NCI-H69 (cell line): Measurements from ENCODE around the gene DENND1A.
"Not testable (repeated sequence)": the region's sequence is repeated elsewhere in the genome, so short reads cannot be mapped to it uniquely, and the experiment has no call there.

Experiments
- DNase-seq: peaks from one replicate; lab custom pipeline; 2025; lab: John Stamatoyannopoulos, UW

The DENND1A gene

DNA sequence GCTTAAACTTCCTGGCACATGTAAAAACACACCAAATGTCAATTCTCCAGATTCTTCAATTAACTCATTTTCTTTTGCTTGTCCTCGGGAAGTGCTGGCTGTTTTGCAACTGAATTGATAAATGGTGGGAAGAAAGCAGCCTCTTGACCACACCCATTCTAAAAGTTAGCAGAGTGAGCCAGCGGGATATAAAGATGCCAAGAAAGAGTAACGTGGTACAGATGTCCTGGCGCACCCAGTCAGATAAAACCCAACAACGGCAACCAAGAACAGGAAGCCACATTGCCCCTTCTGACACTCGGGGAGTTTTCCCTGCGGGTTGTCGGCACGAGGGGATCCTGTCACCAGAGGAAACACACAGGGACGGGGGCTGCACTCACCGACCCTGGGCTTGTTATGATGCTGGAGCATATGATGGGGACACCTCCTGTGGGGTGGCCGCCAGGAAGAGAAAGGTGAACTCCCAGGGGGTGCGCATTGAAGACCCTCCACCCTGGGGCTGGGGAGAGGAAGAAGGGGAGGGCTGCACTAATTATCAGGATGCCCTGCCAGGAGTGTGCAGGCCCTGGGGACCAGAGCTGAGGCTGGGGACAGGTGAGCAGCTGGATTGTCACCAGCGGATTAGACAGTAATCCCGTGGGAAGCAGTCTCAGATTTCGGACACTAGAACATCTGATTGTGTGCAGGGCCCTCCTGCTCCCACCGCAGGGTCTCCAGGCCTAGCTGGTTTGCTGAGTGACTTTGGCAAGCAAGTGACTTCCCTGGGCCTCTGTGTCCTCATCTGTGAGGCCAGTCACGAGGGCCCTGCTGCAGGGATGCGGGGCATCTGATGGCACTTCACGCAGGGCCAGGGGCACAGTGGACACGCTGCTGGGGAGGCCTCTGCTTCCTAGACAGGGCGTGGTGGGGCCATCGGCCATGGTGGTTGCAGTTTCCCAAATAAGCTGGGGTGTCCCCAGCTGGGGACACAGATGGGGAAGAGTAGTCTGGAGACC lies 514.7 kb downstream of the DENND1A start:
- DNase-seq = no peak

DNA sequence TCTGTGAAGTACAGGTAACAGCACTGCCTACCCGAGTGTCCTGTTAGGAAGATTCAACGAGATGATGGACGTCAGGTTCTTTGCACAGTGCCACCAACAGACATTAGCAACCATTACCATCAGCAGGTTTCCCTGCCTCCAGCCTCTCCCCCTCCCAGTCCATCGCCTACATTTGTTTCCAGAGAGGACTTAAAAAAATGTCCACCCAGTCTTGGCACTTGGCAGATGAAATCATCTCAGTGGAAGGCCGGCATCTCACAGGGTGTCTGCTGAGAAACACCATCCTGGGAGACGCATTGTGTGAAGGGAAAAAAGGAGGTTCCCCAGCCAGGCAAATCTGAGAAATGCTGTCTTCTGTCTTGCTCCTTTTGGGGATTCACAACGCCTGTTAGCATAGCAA lies 515.7 kb downstream of the DENND1A start:
- no peak for DNase-seq

DNA sequence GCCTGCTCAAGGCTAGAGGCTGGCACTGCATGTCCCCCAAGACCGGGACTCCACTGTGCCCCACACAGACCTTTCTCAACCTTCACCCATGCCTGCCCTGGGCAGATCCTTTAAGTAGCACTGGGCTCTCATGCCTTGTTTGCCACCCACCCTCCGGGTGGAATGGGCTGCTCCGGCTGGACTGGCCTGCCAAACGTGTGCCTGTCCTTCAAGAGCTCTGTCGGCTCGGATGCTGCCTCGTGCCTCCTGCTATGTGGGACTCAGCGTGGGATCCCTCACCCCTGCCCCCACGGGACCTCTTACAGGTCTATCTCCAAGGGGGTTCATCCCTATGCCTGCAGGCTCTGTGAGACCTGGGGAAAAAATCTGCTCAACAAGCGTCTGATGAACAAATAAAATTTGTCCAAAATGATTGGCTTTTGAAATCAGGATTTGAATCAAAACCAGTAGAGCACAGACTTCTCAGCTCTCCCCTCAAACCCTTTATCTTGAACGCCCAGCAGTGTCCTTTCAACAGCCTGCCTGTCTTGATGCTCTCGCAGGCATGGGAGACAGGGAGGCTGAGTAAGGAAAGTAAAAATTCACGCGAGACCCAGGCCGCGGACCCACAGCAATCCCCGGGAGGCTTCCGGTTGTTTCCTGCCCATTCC lies 517.6 kb downstream of the DENND1A start:
- DNase-seq = no peak

DNA sequence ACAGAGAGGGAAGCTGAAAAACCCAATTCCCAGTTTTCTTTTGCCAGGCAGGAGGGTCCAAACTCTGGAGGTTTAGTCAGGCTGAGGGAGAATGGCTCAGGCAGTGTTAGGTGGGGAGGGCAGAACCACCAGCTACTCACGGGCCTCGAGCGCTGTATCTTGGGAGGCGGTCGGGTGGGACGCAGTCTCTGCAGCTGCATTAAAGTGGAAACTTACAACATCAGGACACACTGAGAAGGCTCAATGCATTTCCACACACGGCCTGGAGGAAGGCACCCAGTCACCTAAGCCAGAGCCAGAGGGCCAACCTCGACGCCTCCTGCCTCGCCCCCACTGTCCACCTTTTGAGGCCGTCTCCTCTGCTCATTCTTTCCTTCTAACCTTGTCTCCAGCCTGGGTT lies 518.3 kb downstream of the DENND1A start:
- no peak for DNase-seq

DNA sequence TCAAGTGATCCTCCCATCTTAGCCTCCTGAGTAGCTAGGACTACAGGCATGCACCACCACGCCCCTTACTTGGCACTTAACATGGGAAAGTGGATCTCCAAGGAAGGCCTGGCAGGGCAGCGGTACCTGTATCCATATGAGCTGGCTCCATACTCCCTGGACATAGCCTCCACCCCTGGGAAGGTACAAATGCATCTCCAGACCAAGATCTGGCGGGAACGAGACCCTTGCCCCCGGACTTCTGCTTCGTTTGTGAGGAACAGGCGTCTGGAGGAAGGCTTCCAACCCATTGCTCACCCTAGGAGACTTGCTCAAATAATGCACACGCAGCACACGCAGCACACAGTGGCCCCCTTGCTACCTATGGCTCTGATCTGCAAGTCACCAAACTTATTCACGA lies 518.7 kb downstream of the DENND1A start:
- DNase-seq = no peak

DNA sequence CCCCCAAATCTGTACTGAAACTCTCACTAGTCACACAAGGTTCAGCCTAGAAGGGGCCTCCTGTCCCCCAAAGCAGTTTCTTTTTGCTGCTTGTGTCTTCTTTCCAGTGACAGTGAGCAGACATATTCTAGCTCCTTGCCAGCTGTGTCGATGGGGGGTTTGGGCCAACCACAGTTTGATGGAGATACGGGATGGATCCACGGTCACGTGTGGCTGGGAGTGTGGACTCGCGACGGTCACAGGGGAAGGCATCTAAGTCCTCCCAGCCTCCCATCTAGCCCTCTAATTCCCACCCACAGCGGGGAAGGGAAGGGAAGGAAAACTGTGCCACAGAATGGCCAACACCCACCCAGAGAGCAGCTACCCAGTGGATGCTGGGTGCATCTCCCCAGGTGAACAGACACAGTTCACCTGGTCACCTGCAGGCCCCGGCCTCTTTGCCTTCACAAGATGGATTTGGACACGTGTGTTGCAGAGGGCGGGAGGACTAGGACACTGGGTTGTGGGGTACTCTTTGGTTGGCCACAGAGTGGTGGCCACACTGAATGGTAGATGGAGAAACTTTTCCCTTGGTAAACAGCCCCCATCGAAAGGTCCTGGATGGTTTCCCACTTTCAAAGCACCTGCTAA lies 519.5 kb downstream of the DENND1A start:
- DNase-seq = no peak

DNA sequence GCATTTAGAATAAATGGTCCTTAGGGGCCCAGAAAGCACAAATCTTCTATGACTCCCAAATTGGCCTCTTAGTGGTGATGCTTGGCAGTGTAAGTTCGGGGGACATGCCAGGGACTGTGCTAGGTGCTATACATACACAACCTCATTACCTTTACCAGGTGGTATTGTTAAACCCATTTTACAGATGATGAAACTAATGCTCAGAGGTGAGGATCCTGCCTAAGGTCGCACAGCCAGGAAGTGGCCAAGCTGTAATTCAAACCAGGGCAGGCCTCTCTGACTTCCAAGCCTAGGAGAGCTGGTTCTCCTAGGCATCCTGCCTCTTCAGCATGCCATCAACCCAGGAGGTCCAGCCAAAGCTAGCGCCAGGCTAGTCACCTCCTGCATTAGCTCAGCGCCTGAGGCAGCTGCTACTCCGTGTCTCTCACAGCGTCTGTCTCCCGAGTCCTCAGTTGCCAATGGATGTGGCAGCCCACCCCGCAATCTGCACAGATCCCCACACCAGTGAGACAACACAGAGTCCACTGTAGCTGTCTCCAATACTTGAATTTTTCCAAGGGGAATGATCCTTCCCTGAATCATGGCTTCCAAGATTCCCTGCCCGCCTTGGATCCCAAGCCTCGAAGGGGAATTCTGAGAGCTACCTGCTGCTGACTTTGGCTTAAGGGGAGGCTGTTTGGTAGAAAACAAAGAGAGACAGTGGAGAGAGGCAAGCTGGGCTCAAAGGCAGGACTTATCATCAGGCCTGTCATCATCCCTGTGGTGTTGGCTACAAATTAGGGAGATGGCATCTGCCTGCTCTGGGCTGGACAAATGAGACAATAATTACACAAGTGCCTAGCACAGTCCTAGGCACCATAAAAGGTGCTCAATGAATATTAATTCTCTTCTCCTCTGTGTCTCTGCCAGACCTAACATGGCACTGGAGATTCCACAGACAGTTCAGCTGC lies 521.3 kb downstream of the DENND1A start:
- peak; percentile 49 for DNase-seq

DNA sequence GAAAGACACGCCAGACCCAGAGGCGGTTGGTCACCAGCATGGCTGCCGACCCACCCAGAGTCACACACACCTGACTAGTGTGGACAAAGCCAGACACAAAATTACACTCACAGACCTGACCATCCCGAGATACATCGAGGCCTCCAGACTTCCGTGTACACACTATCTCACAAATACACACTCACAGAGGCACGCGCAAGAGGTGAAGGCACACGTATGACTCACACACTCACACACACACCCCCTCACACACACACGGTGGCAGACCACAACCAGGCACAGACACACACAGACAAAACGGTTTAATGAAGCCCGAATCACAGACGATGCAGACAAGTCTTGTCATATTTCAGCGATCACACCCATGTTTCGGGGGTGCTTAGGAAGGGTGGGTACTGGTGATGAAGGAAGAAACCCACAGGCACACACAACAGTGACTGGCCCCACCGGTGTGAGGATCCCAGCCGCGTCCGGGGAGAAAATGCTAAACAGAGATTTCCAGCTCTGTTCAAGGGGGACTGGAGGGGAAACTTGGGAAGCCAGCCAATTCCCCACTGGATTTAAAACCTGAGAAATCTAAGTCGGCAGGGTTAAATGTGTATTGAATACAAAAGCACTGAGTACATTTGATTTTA lies 522.6 kb downstream of the DENND1A start:
- peak; percentile 38 for DNase-seq

DNA sequence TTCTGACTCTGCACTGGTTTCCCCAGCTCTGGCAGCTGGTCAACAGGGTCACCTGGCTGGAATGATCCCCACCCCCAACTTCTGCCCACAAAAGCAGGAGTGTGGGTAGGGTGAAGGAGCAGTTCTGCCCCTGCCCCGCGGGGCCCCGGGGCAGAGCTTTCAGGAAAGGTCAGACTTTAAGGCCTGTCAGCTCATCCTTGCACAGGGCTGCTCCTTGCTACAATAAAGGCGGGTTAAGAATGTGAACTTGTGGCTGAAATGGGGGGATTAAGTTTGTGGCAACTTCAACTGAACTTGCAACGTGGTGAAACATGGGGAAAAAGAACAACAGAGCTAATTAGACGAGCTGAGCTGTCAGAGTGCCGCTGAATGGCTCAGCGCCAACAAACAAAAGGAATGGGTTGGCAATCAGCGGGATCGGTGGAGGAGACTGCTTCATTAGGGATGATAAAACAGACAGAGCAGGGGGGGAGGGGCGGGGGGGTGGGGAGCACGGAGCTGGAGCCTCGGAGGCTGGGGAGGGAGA lies 523.2 kb downstream of the DENND1A start:
- peak; percentile 92 for DNase-seq

DNA sequence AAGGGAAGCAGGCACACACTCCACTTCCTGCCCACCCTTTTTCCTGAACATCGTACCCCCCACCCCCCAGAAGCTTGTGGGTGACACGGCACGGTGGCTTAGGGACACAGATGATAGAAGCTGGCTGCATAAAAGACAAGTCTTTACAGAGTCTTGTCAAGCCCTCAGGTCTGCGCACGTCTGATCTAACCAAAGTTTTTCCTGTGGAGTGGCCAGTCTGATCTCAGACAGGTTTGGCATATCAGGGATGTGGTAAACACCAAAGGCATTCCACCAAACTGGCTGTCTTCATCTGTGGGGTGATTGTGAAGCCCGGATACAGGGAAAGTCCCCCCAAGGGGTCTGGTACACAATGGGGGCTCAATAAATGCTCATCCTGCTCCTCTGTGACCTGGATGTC lies 523.9 kb downstream of the DENND1A start:
- DNase-seq = no peak

DNA sequence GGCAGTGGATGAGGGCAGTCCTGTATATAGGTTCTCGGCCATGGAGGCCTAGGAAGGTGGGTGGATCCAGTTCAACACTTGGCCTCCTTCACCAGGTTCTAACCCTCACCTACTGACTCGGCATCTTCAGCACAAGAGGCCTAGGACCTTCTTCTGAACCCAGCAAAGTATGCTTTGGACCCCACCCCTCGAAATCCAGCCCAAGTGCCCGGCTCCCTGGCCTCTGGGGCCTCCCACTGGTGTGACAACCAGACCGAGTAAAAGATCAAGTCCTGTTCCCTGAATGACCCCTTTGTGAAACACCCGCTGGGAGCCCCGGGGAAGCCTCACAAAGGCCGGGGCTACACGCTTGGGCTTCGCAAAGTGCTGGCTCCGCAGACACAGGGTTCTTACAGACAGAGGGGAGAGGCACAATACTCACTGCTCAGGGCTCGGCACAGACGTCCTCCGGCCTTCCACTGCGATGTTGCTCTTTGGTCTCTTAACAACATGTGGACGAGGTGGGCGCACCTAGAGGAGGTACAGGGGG lies 526.9 kb downstream of the DENND1A start:
- no peak for DNase-seq

DNA sequence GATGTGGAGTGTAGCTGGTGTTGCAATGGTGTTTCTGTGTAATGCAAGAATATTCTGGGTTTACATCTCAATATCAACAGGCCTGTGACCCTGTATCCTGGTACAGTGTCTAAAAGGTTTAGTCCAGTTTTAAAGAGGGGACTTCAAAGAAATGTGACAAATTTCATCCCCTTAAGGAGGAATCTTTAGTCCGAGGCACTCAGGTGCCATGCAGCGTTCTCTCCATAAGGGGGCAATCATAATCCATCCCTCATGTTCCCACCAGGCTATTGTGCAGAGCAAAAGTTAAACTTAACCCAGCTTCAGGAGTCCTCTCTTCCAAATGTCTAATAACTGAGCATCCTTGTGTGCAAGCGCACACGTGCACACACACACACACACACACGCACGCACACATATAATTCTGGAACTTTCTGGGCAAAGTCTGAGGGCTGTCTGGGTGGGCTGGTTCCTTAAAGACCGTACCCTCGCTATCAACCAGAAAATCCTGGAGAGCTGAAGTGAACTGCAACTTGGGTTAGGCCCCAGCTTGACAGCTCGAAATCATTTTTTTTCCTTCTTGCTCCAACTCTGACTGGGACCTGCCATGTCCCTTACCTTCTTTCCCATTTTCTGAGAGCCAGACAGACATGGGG lies 527.9 kb downstream of the DENND1A start:
- DNase-seq = peak; percentile 73

DNA sequence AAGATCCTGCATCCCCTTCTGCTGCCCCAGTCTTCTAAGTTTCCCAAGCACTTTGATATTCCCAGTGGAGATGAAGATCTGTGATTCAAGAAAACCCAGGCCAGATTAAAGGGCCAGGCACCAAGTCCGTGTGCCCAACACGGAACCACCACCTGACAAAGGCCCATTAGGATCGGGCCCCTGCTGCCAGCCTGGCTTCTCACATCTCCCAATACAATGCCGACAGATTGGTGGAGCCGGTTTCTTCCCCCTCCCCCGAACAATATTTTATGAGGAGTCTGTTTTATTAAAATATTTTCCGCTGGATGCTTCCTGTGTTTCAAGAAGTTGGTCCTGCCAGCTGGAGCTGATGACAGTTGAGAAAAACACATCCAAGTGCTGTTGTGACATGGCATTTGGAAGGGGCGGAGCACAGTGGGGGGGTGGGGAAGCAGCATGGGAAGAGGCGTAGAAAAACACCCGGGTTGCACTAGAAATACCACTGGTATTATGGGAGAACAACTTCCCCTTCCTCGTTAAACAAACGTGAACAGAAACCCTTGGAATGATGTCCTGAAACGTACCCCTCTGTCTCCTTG lies 528.9 kb downstream of the DENND1A start:
- no peak for DNase-seq

DNA sequence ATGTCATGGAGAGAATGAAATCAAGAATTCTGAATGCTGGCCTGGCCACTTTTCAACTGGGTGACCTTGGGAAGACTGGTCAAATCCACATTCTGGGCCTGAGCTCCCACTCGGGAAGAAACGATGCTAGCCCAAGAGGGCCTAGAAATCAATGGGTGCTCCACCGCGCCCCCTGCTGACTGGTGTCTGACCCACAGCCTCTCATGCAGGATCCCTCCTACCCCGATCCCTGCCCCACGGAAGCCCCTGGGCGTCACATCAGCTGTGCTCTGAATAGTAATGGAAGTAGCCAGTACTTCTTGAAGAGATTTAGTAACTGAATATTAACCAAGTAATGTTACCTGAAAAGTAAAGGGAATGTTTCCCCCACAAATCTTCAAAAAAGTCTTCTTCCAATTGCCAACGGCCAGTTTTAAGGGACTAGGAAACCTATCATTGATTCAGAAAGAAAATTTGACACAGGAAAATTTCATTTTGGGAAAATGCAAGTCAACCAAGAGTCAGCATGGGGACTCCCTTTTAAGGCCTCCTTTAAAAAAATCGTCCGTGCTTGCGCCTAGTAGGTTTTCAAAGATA lies 530.0 kb downstream of the DENND1A start:
- peak; percentile 40 for DNase-seq

DNA sequence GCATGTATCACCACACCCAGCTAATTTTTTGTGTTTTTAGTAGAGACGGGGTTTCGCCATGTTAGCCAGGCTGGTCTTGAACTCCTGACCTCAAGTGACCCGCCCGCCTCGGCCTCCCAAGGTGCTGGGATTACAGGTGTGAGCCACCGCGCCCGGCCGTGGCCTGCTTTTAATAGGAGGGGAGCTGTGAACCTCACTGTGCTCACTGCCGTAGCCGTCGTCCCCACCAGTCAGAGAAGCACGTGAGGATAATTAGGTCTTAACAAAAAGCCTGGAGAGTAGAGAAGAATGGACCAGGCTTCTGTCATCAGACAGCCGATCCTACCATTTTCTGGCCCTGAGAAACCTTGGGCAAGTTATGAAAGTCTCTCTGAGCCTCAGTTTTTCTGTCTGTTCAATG lies 531.0 kb downstream of the DENND1A start:
- not testable (repeated sequence) for DNase-seq

DNA sequence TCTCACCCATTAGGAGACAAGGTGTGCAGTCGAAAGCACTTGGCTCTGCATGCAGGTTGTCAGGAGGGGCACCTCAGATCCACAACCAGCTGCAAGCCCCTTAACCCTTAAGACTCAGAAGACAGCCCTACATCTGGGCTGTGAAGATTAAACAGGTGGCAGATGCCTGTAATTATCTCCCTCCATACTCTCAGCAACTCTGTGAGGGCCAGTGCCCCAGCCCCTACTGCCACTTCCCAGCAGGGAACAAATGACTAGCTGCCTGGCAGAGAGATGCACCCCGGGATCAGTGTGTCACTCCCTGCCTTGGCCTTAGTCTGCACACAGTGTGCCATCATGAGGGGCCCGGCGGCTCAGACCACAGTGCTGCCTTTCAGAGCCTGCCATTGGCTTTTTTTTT lies 532.0 kb downstream of the DENND1A start:
- DNase-seq = peak; percentile 90

DNA sequence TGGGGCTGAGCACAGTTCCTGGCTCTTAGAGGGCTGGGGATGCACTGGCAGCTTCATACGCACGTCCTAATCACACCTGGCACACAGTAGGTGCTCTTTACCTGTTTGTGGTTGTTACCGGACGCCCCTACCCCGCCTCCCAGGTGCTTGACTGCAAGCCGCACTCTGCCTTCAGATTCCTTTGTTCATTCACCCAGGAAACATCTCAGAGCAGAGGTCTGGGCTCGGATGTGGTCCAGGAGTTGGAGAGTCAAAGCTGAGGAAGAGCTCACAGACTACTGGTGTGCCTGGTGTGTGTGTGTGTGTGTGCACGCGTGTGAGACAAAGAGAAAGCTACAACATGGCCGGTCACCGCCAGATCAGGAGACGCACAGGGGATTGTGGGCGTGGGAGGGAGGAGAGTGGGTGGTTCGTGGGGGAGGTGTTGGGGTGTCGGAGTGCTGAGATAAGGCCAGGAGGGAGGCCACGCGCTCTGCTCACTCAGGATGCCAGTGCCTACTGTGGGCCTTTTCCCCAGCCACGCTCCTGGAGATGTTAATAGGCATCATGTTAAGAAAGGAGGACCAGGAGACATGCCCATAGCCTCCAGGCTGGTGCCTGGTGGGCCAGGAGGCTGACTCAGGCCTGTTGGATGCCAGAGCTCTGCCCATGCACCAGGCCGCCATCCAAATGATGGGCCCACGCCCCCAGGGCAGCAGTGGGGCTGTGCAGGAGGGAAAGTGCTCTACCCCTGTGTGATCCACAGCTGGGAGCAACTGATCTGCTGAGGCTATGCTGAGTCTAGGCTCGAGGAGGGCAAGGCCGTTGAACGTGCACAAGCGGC lies 534.0 kb downstream of the DENND1A start:
- DNase-seq = peak; percentile 68

DNA sequence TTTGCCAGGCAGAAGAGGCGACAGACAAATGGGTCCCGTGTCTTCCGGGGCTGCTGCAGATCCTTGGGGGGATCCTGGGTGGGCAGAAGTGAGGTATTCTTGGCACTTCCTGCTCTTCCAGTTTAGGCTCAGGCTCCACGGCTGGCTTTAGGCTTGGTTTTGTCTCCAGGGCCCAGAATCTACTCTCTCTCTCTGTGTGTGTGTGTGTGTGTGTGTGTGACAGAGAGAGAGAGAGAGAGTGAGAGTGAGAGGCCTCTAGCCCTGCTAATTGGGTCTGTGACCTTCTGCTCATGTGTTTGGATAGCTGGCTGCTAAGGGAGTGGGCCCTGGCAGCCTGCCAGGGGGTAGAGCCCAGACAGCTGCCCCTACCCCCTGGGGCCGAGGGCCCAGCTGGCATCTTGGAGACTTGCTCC lies 534.6 kb downstream of the DENND1A start:
- peak; percentile 99 for DNase-seq
